ENCODE results near the gene SLITRK2.

GRCh38 chrX:145843146-145843904 lies 25.7 kb downstream of the SLITRK2 start:
- no peak for TF ChIP-seq CTCF (optimal IDR thresholded peaks at IDR 0.05 in 1 of 3, IDR thresholded peaks at IDR 0.05 in 1 of 3, conservative IDR thresholded peaks at IDR 0.05 in 1 of 3; ENCODE audit: extremely low read depth in 1 of 3, insufficient read depth in 2 of 3, low read length in 3 of 3)
- no peak for TF ChIP-seq EZH2 (IDR thresholded peaks at IDR 0.05; ENCODE audit: low read length)

Data from keratinocyte (primary cell).